ENCODE results near the gene HTT.

DNA sequence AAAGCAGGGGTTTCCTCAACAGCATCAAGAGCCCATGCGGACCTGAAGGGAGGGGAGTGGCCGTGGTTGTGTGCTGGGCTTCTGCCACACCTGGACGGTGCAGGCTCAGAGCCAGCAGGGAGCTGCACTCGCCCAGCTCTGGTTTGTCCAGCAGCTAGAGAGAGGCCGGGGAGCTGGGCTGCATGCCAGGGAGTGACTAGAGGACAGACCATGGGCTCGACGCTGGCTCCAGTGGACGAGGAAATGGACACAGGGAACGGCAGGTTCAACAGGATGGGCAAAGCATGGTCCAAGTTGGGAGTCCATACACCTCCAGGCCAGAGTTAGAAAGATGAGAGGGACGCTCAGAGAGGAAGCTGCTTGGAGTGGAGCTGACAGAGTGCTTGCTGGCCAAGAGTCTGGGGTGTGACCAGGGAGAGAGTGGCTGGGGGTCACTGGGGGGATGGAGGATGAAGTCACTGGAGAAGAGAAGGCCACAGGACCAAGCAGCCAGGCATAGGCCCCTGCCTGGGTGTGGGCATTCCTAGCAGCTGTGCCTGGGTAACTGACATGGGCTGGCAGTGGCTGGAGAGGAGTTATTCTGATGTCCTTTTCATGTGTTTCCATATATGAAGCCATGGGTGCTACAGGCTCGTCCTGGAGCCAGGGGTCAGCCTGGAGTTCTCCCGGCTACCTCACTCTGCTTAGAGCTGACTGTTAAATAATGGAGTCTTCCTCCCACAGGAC, 43.0 kb upstream of the HTT start:
- TF ChIP-seq POLR2A (IDR thresholded peaks at IDR 0.05) = no peak
- TF ChIP-seq, protein P1, sequence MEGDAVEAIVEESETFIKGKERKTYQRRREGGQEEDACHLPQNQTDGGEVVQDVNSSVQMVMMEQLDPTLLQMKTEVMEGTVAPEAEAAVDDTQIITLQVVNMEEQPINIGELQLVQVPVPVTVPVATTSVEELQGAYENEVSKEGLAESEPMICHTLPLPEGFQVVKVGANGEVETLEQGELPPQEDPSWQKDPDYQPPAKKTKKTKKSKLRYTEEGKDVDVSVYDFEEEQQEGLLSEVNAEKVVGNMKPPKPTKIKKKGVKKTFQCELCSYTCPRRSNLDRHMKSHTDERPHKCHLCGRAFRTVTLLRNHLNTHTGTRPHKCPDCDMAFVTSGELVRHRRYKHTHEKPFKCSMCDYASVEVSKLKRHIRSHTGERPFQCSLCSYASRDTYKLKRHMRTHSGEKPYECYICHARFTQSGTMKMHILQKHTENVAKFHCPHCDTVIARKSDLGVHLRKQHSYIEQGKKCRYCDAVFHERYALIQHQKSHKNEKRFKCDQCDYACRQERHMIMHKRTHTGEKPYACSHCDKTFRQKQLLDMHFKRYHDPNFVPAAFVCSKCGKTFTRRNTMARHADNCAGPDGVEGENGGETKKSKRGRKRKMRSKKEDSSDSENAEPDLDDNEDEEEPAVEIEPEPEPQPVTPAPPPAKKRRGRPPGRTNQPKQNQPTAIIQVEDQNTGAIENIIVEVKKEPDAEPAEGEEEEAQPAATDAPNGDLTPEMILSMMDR (IDR thresholded peaks at IDR 0.05 in 8 of 11, conservative IDR thresholded peaks at IDR 0.05 in 3 of 11) = no peak

All from spleen (tissue), 7 donors.